SU-DHL-6 (cell line): ENCODE data around the gene NUBPL.

Experiments used
- CTCF ChIP-seq: fragments of 200-600 bp; sonication (generic); IDR thresholded peaks from one replicate; pipeline ENCODE4 v1.5.1; 2017; ENCODE audit warnings: antibody characterized with exemption, mild to moderate bottlenecking, low read length, moderate library complexity; ENCODE audit not compliant: insufficient read depth, poor library complexity, severe bottlenecking
- EZH2phosphoT487 ChIP-seq: fragments of 200-600 bp; sonication (generic), shearing (Covaris generic); conservative IDR thresholded peaks from 2 replicates; pipeline ENCODE4 v1.6.1; 2018; ENCODE audit warnings: mild to moderate bottlenecking, antibody characterized with exemption, low read length, moderate library complexity, mixed read lengths

GRCh38 chr14:31592122-31592521 is 30.9 kb downstream of the NUBPL start:
- TF ChIP-seq CTCF (no peak), EZH2phosphoT487 (no peak)
